NT2/D1 (cell line): ENCODE data around the gene TLR10.
"Not testable (repeated sequence)": the region's sequence is repeated elsewhere in the genome, so short reads cannot be mapped to it uniquely, and the experiment has no call there.

ENCODE experiments used
- DNase-seq: peaks from one replicate; pipeline ENCODE4 v3.0.0-alpha.2; 2011; ENCODE audit warnings: low read depth, low spot score
- H3K27me3 ChIP-seq: 2 replicates; pipeline ENCODE4 v1.6.0; 2011; ENCODE audit warnings: mild to moderate bottlenecking; ENCODE audit not compliant: insufficient read length, insufficient read depth
- H3K36me3 ChIP-seq: 2 replicates; pipeline ENCODE4 v1.6.1; 2011; ENCODE audit warnings: mild to moderate bottlenecking, low read length, mixed read lengths; ENCODE audit not compliant: insufficient read depth, insufficient read length
- H3K4me1 ChIP-seq: 2 replicates; pipeline ENCODE4 v1.5.1; 2011; ENCODE audit not compliant: insufficient read depth, insufficient read length
- H3K4me3 ChIP-seq: 2 replicates; pipeline ENCODE4 v1.5.1; 2011; ENCODE audit warnings: low read depth; ENCODE audit not compliant: insufficient read length
- H3K9ac ChIP-seq: 2 replicates; pipeline ENCODE4 v1.6.0; 2011; ENCODE audit warnings: low read depth; ENCODE audit not compliant: insufficient read length
- H3K9me3 ChIP-seq: 2 replicates; pipeline ENCODE4 v1.5.1; 2011; ENCODE audit warnings: mild to moderate bottlenecking, low read length; ENCODE audit not compliant: insufficient read depth
- SUZ12 ChIP-seq: IDR thresholded peaks from 2 replicates; pipeline ENCODE4 v1.6.1; 2011; ENCODE audit not compliant: insufficient read length, insufficient read depth; ENCODE audit errors: extremely low read depth
- YY1 ChIP-seq: IDR thresholded peaks from 2 replicates; pipeline ENCODE4 v1.6.1; 2011; ENCODE audit not compliant: insufficient read length, insufficient read depth
- ZNF274 ChIP-seq: IDR thresholded peaks from 2 replicates; pipeline ENCODE4 v1.6.1; 2011; ENCODE audit warnings: mild to moderate bottlenecking, low read depth, low read length

The TLR10 gene

GRCh38 chr4:38784141-38784540, 1.4 kb upstream of the TLR10 start:
- no peaks in the 10 kb centered on the region for H3K27me3 ChIP-seq
- H3K36me3 ChIP-seq: no peaks in the 10 kb centered on the region
- no peak for DNase-seq
- no peaks in the 10 kb centered on the region for H3K4me1 ChIP-seq
- no peaks in the 10 kb centered on the region for H3K9me3 ChIP-seq
- H3K9ac ChIP-seq: no peak overlapping the region
- no peak for TF ChIP-seq ZNF274
- TF ChIP-seq SUZ12: no peak
- TF ChIP-seq YY1: no peak
- no peak overlapping the region for H3K4me3 ChIP-seq

GRCh38 chr4:38783109-38783460, 295 bp upstream of the TLR10 start:
- TF ChIP-seq YY1 (no peak), ZNF274 (no peak), SUZ12 (no peak)
- no peak overlapping the region for H3K9ac ChIP-seq
- no peaks in the 10 kb centered on the region for H3K9me3 ChIP-seq
- DNase-seq: no peak
- no peak overlapping the region for H3K4me3 ChIP-seq
- no peaks in the 10 kb centered on the region for H3K36me3 ChIP-seq
- H3K4me1 ChIP-seq: no peaks in the 10 kb centered on the region
- no peaks in the 10 kb centered on the region for H3K27me3 ChIP-seq

- H3K4me1 ChIP-seq: no peaks in the 10 kb centered on the region
- no peaks in the 10 kb centered on the region for H3K9me3 ChIP-seq
- H3K9ac ChIP-seq: no peak overlapping the region
- no peak overlapping the region for H3K4me3 ChIP-seq
- H3K27me3 ChIP-seq: no peaks in the 10 kb centered on the region
- no peak for TF ChIP-seq ZNF274
- no peak for TF ChIP-seq YY1
- no peak for TF ChIP-seq SUZ12
- no peak for DNase-seq
- no peaks in the 10 kb centered on the region for H3K36me3 ChIP-seq
Observed at GRCh38 chr4:38781854-38782261, 932 bp downstream of the TLR10 start.

- Histone ChIP-seq H3K9ac (no peak overlapping the region), H3K36me3 (no peaks in the 10 kb centered on the region), H3K27me3 (no peaks in the 10 kb centered on the region), H3K9me3 (no peaks in the 10 kb centered on the region), H3K4me3 (no peak overlapping the region), H3K4me1 (no peaks in the 10 kb centered on the region)
- no peak for DNase-seq
- TF ChIP-seq ZNF274 (no peak), SUZ12 (no peak), YY1 (no peak)
Observed at GRCh38 chr4:38780833-38781484, 1.8 kb downstream of the TLR10 start.

GRCh38 chr4:38779790-38780189, 3.0 kb downstream of the TLR10 start:
- H3K27me3 ChIP-seq: no peaks in the 10 kb centered on the region
- no peaks in the 10 kb centered on the region for H3K9me3 ChIP-seq
- no peak for DNase-seq
- TF ChIP-seq ZNF274 (no peak), YY1 (no peak), SUZ12 (no peak)
- no peaks in the 10 kb centered on the region for H3K4me1 ChIP-seq
- H3K4me3 ChIP-seq: no peak overlapping the region
- no peak overlapping the region for H3K9ac ChIP-seq
- H3K36me3 ChIP-seq: no peaks in the 10 kb centered on the region

GRCh38 chr4:38777925-38778324, 4.9 kb downstream of the TLR10 start:
- not testable (repeated sequence) for H3K27me3 ChIP-seq, H3K9me3 ChIP-seq, H3K4me1 ChIP-seq, H3K9ac ChIP-seq, H3K4me3 ChIP-seq, DNase-seq, H3K36me3 ChIP-seq

GRCh38 chr4:38775326-38775725, 7.5 kb downstream of the TLR10 start:
- Histone ChIP-seq H3K4me3 (no peak overlapping the region), H3K27me3 (no peaks in the 10 kb centered on the region), H3K9me3 (no peaks in the 10 kb centered on the region), H3K4me1 (no peaks in the 10 kb centered on the region), H3K36me3 (no peaks in the 10 kb centered on the region), H3K9ac (no peak overlapping the region)
- no peak for DNase-seq
- TF ChIP-seq ZNF274 (no peak), YY1 (no peak), SUZ12 (no peak)
